ENCODE data around the gene CTSC.

The CTSC gene

GRCh38 chr11:88367310-88367709 lies 29.8 kb upstream of the CTSC start:
- Histone ChIP-seq H3K27me3 (no peaks in the 10 kb centered on the region), H3K4me2 (no peak overlapping the region), H3K27ac (no peak overlapping the region), H3K36me3 (no peaks in the 10 kb centered on the region), H3K9ac (no peak overlapping the region), H4K20me1 (no peaks in the 10 kb centered on the region), H3K4me3 (no peak overlapping the region), H3K4me1 (no peaks in the 10 kb centered on the region), H3K9me3 (no peaks in the 10 kb centered on the region)
- TF ChIP-seq Cebpa-rat (IDR thresholded peaks at IDR 0.05) = no peak

GRCh38 chr11:88363648-88364065 lies 26.1 kb upstream of the CTSC start:
- H3K4me1 ChIP-seq = peaks cover 7% of the 10 kb centered on the region; the same call in 1 of the 2 replicates
- H3K4me2 ChIP-seq = no peak overlapping the region
- H3K9me3 ChIP-seq = no peaks in the 10 kb centered on the region
- H4K20me1 ChIP-seq = no peaks in the 10 kb centered on the region
- H3K9ac ChIP-seq = no peak overlapping the region
- no peak for TF ChIP-seq Cebpa-rat (IDR thresholded peaks at IDR 0.05)
- no peaks in the 10 kb centered on the region for H3K27me3 ChIP-seq
- no peak overlapping the region for H3K4me3 ChIP-seq
- no peak overlapping the region for H3K27ac ChIP-seq
- H3K36me3 ChIP-seq = no peaks in the 10 kb centered on the region

GRCh38 chr11:88363004-88363403 lies 25.5 kb upstream of the CTSC start:
- Histone ChIP-seq H3K27me3 (no peaks in the 10 kb centered on the region), H3K36me3 (no peaks in the 10 kb centered on the region), H3K9ac (no peak overlapping the region), H3K4me1 (peaks cover 7% of the 10 kb centered on the region; the same call in 1 of the 2 replicates), H3K4me3 (no peak overlapping the region), H3K4me2 (no peak overlapping the region), H3K27ac (no peak overlapping the region), H4K20me1 (no peaks in the 10 kb centered on the region), H3K9me3 (no peaks in the 10 kb centered on the region)
- TF ChIP-seq Cebpa-rat (IDR thresholded peaks at IDR 0.05) = no peak

DNA sequence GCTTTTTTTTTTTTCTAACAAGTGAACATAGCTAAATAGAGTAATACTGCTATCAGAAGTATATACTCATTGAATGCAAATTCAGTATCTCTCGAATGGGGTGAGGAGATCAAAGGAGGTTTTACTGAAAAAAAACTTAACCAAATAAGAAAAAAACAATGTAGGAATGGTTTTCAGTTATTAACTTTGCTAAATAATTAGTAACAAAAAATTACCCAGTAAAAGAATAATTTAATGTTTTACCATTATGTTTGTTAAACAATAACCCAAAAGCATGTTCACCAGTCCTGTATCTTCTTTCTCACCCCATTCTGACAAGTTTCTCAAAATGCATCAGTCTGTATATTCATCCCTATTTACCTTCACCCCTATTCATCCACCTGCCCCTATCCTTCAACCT lies 22.6 kb upstream of the CTSC start:
- H3K4me3 ChIP-seq = no peak overlapping the region
- H3K4me1 ChIP-seq = peaks cover 7% of the 10 kb centered on the region; the same call in 1 of the 2 replicates
- H3K4me2 ChIP-seq = no peak overlapping the region
- no peak for TF ChIP-seq Cebpa-rat (IDR thresholded peaks at IDR 0.05)
- no peaks in the 10 kb centered on the region for H3K36me3 ChIP-seq
- H3K9ac ChIP-seq = no peak overlapping the region
- H3K27ac ChIP-seq = no peak overlapping the region
- H3K27me3 ChIP-seq = no peaks in the 10 kb centered on the region
- H3K9me3 ChIP-seq = no peaks in the 10 kb centered on the region
- H4K20me1 ChIP-seq = no peaks in the 10 kb centered on the region

GRCh38 chr11:88359541-88359940 lies 22.0 kb upstream of the CTSC start:
- H3K4me3 ChIP-seq = no peak overlapping the region
- H3K27me3 ChIP-seq = no peaks in the 10 kb centered on the region
- H3K36me3 ChIP-seq = no peaks in the 10 kb centered on the region
- no peaks in the 10 kb centered on the region for H4K20me1 ChIP-seq
- H3K4me1 ChIP-seq = peaks cover 7% of the 10 kb centered on the region; the same call in 1 of the 2 replicates
- TF ChIP-seq Cebpa-rat (IDR thresholded peaks at IDR 0.05) = no peak
- no peak overlapping the region for H3K27ac ChIP-seq
- H3K9me3 ChIP-seq = no peaks in the 10 kb centered on the region
- no peak overlapping the region for H3K9ac ChIP-seq
- H3K4me2 ChIP-seq = no peak overlapping the region

GRCh38 chr11:88359114-88359513 lies 21.6 kb upstream of the CTSC start:
- no peak overlapping the region for H3K27ac ChIP-seq
- no peaks in the 10 kb centered on the region for H3K36me3 ChIP-seq
- no peaks in the 10 kb centered on the region for H4K20me1 ChIP-seq

DNA sequence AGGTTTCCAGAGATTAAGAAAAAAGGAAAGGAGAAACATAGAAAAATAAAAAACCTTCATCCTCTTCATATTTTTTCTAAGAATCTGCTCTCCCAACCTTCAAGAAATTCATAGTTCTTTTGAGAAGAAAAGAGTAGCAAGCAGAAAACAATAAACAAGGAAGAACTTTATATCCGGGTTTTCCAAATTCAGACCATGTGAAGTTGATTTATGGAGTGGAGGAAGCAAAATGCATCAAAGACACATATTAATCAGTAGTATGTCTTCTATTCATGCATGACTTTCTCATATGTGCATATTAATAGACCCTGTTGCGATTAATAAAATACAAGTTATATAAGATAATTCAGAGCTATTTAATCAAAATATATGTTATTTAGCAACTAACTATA lies 20.5 kb upstream of the CTSC start:
- Histone ChIP-seq H3K4me2 (no peak overlapping the region), H3K36me3 (no peaks in the 10 kb centered on the region), H3K9me3 (no peaks in the 10 kb centered on the region), H3K27ac (no peak overlapping the region), H3K27me3 (no peaks in the 10 kb centered on the region), H3K4me3 (no peak overlapping the region), H4K20me1 (no peaks in the 10 kb centered on the region), H3K9ac (no peak overlapping the region), H3K4me1 (peaks cover 7% of the 10 kb centered on the region; the same call in 1 of the 2 replicates)
- TF ChIP-seq Cebpa-rat (IDR thresholded peaks at IDR 0.05) = no peak

More at GRCh38 chr11:88359114-88359513, 21.6 kb upstream of the CTSC start:
- H3K9ac ChIP-seq = no peak overlapping the region
- TF ChIP-seq Cebpa-rat (IDR thresholded peaks at IDR 0.05) = no peak
- no peaks in the 10 kb centered on the region for H3K27me3 ChIP-seq
- H3K9me3 ChIP-seq = no peaks in the 10 kb centered on the region
- no peak overlapping the region for H3K4me3 ChIP-seq
- no peak overlapping the region for H3K4me2 ChIP-seq
- peaks cover 7% of the 10 kb centered on the region; the same call in 1 of the 2 replicates for H3K4me1 ChIP-seq

DNA sequence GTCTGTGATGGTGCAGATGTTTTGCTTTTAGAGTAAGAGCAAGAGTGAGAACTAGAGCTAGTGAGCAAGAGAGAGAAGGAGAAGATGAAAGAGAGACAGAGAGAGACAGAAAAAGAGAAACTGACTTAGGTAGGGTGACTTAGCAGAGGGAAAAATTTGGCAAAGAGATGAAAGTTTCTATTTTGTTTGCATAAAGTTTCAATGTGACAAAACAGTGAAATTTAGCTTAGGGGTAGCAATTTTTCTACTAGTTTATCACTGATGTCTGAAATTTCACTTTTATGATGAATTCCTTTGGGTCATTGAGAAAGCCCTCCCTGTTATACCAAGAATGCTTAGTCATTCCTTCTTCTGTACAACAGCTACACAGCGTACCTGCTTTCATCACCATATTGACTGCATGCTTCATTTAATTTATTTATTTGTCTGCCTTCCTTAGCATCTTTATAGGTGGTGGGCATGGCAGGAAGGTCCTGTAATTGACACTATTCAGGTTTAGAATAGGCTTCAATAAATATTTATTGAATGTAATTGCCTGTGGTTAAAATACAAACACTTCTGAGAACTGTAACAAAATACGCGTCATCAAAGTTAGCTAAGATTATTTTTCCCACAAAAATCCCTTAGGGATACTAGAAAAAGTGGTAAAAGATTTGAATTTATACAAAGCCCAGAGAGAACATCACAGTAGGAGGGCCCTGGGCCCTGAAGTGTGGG lies 19.9 kb upstream of the CTSC start:
- peaks cover 7% of the 10 kb centered on the region; the same call in 1 of the 2 replicates for H3K4me1 ChIP-seq
- no peaks in the 10 kb centered on the region for H3K9me3 ChIP-seq
- no peak overlapping the region for H3K27ac ChIP-seq
- TF ChIP-seq Cebpa-rat (IDR thresholded peaks at IDR 0.05) = no peak
- H3K4me3 ChIP-seq = no peak overlapping the region
- H3K4me2 ChIP-seq = no peak overlapping the region
- H4K20me1 ChIP-seq = no peaks in the 10 kb centered on the region
- H3K27me3 ChIP-seq = no peaks in the 10 kb centered on the region
- H3K9ac ChIP-seq = no peak overlapping the region
- no peaks in the 10 kb centered on the region for H3K36me3 ChIP-seq

DNA sequence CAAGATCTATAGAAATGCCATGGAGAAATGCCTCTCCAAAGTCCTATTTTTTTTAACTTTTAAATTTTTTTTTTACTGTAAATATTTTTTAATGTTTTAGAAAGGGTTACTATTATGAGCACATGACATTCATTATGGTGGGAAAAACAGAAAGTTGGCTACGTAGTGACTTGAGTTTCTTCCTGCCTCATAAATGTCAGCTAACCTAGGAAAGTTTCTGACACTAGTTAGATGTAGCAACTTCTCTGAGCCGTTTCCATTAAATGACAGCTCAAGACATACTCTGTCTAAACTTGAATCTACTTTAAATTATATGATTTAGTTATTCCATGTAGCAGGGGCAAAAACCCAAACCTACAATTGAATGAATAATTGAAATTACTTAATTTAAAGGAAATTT lies 18.4 kb upstream of the CTSC start:
- Histone ChIP-seq H3K27me3 (no peaks in the 10 kb centered on the region), H3K36me3 (no peaks in the 10 kb centered on the region), H3K9ac (no peak overlapping the region), H3K4me1 (peaks cover 7% of the 10 kb centered on the region; the same call in 1 of the 2 replicates), H3K9me3 (no peaks in the 10 kb centered on the region), H3K4me2 (no peak overlapping the region), H4K20me1 (no peaks in the 10 kb centered on the region), H3K27ac (no peak overlapping the region), H3K4me3 (no peak overlapping the region)
- TF ChIP-seq Cebpa-rat (IDR thresholded peaks at IDR 0.05) = no peak

DNA sequence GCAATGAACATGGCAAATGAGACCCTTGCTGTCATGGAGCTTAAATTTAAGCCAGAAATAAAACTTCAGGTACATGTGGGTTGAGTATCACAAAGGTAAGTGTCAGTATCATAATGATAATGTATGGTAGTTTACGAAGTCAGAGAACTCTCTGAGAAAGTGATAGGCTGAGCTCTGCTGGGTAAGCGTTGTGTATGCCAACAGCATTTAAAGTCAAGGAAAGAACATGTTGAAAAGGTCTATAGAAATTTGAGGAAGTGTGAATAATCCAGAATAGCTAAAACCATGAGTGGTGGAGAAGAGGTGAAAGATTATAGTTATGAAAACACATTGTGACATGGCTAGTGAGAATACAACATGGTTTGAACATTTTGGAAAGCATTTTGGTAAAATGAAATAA lies 17.4 kb upstream of the CTSC start:
- H3K4me2 ChIP-seq = no peak overlapping the region
- H3K27ac ChIP-seq = no peak overlapping the region
- H3K4me3 ChIP-seq = no peak overlapping the region
- no peaks in the 10 kb centered on the region for H3K27me3 ChIP-seq
- H4K20me1 ChIP-seq = no peaks in the 10 kb centered on the region
- peaks cover 7% of the 10 kb centered on the region; the same call in 1 of the 2 replicates for H3K4me1 ChIP-seq
- H3K9me3 ChIP-seq = no peaks in the 10 kb centered on the region
- no peaks in the 10 kb centered on the region for H3K36me3 ChIP-seq
- no peak overlapping the region for H3K9ac ChIP-seq
- no peak for TF ChIP-seq Cebpa-rat (IDR thresholded peaks at IDR 0.05)
